Measurements from ENCODE around the gene AVP. TPM values are rescaled to one million over a fixed set of nuclear protein-coding genes. Genes with fewer than 3 reads are reported as not detected.
A peak's percentile ranks its signal among the peaks of the same experiment; 100 is the strongest.

Gene AVP
- total and polyA plus RNA-seq, 11 donors = not detected

DNA sequence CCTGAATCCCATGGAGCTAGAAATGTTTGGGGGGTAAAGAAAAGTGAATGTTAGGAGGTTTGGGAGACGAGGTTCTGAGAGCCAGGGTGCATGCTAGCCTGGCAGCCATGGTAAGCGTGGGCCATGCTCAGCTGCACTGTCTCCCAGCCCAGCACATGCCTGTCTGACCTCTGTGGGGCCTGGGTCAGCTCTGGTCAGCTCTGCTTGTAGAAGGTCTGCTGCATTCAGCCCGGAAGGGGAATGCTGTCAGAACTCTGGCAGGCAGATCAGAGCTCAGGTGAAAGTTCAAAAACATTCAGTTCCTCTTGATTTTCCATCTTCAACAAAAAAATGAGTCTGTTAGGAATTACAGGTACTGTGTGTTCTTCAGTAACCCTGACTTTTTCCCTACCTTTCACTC, 46.9 kb downstream of the AVP start:
- DNase-seq (no peak), ATAC-seq (no peak)
- no peak overlapping the region for H3K4me3 ChIP-seq
- no peaks in the 10 kb centered on the region for H3K9me3 ChIP-seq
- H3K36me3 ChIP-seq = peaks cover 0 to 74% (median 66%) of the 10 kb centered on the region in 9 donors
- TF ChIP-seq POLR2A (IDR thresholded peaks at IDR 0.05) = no peak
- TF ChIP-seq, protein P1, sequence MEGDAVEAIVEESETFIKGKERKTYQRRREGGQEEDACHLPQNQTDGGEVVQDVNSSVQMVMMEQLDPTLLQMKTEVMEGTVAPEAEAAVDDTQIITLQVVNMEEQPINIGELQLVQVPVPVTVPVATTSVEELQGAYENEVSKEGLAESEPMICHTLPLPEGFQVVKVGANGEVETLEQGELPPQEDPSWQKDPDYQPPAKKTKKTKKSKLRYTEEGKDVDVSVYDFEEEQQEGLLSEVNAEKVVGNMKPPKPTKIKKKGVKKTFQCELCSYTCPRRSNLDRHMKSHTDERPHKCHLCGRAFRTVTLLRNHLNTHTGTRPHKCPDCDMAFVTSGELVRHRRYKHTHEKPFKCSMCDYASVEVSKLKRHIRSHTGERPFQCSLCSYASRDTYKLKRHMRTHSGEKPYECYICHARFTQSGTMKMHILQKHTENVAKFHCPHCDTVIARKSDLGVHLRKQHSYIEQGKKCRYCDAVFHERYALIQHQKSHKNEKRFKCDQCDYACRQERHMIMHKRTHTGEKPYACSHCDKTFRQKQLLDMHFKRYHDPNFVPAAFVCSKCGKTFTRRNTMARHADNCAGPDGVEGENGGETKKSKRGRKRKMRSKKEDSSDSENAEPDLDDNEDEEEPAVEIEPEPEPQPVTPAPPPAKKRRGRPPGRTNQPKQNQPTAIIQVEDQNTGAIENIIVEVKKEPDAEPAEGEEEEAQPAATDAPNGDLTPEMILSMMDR (IDR thresholded peaks at IDR 0.05) = no peak
- no peaks in the 10 kb centered on the region for H3K27me3 ChIP-seq
- WGBS, 4 donors = 88 to 93% (median 90%) methylated on average over 3 of the region's 3 CpGs
- peaks cover 0 to 17% (median 7%) of the 10 kb centered on the region in 12 donors for H3K4me1 ChIP-seq
- no peak overlapping the region for H3K27ac ChIP-seq
- intact Hi-C loops (cut with DNase I) = no loop called here

DNA sequence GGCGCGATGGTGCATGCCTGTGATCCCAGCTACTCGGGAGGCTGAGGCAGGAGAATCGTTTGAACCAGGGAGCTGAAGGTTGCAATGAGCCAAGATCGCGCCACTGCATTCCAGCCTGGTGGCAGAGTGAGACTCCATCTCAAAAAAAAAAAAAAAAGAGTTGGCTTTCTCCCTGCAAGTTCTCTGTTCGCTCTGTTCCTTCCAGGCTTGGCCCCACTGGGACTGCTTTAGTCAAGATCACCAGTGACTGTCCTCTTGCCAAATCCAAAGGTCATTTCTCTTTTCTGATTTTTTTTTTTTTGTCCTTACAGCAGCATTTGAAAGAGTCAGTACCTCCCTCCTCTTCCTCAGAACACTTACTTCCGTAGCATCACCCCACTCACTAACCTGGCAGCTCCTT, 51.9 kb downstream of the AVP start:
- intact Hi-C loops (cut with DNase I) = no loop called here
- no peak overlapping the region for H3K4me3 ChIP-seq
- WGBS, 4 donors = 53 to 86% (median 85%) methylated on average over 8 of the region's 8 CpGs
- TF ChIP-seq POLR2A (IDR thresholded peaks at IDR 0.05) = no peak
- TF ChIP-seq, protein P1 (IDR thresholded peaks at IDR 0.05) = no peak
- ATAC-seq (peak in 3 of 4 donors; percentile 5 to 49 (median 11)), DNase-seq (peak in 3 of 5 donors; percentile 30 to 68 (median 63))
- H3K36me3 ChIP-seq = peaks cover 0 to 88% (median 75%) of the 10 kb centered on the region in 9 donors
- no peaks in the 10 kb centered on the region for H3K27me3 ChIP-seq
- peak overlapping the region in 1 of 12 donors; percentile 33 for H3K27ac ChIP-seq
- H3K9me3 ChIP-seq = no peaks in the 10 kb centered on the region
- peaks cover 0 to 11% (median 0%) of the 10 kb centered on the region in 12 donors for H3K4me1 ChIP-seq

Other genes with a start within 250 kb of the AVP start
- gene PCED1A, start 244.1 kb downstream of the AVP start, total RNA-seq = 10 to 100 TPM in 2 of 9 donors, 1 to 10 TPM in 7; 5.0 to 20.7 (median 6.8) TPM
- 10 to 100 TPM in 1 of 2 donors, 1 to 10 TPM in 1; 7.0 to 11.3 TPM for gene PCED1A, start 244.1 kb downstream of the AVP start, polyA plus RNA-seq
- 10 to 100 TPM; 13.9 to 28.6 (median 19.5) TPM for gene VPS16, start 244.0 kb downstream of the AVP start, total RNA-seq
- 10 to 100 TPM; 19.8 to 21.2 TPM for gene VPS16, start 244.0 kb downstream of the AVP start, polyA plus RNA-seq
- gene PTPRA, start 211.2 kb downstream of the AVP start, total RNA-seq = 10 to 100 TPM; 17.3 to 43.4 (median 32.2) TPM
- 10 to 100 TPM in 1 of 2 donors, 1 to 10 TPM in 1; 6.1 to 18.9 TPM for gene PTPRA, start 211.2 kb downstream of the AVP start, polyA plus RNA-seq
- gene GNRH2, start 41.1 kb downstream of the AVP start, total RNA-seq = under 1 TPM in 1 of 9 donors, not detected in 8; 0.48 TPM
- not detected for gene GNRH2, start 41.1 kb downstream of the AVP start, polyA plus RNA-seq
- 10 to 100 TPM; 36.5 to 83.4 (median 50.9) TPM for gene MRPS26, start 38.7 kb downstream of the AVP start, total RNA-seq
- gene MRPS26, start 38.7 kb downstream of the AVP start, polyA plus RNA-seq = 100 to 1,000 TPM in 1 of 2 donors, 10 to 100 TPM in 1; 98.8 to 111 TPM
- gene OXT, start 13.1 kb downstream of the AVP start, total RNA-seq = under 1 TPM in 1 of 9 donors, not detected in 8; 0.67 TPM
- not detected for gene OXT, start 13.1 kb downstream of the AVP start, polyA plus RNA-seq
- gene FASTKD5, start 75.1 kb upstream of the AVP start, total RNA-seq = 10 to 100 TPM; 19.7 to 36.0 (median 28.6) TPM
- 10 to 100 TPM; 12.8 to 37.2 TPM for gene FASTKD5, start 75.1 kb upstream of the AVP start, polyA plus RNA-seq
- gene UBOX5, start 75.1 kb upstream of the AVP start, total RNA-seq = 1 to 10 TPM; 2.6 to 5.6 (median 3.7) TPM
- gene UBOX5, start 75.1 kb upstream of the AVP start, polyA plus RNA-seq = 1 to 10 TPM; 2.5 to 2.8 TPM
- gene LZTS3, start 88.8 kb upstream of the AVP start, total RNA-seq = 10 to 100 TPM in 6 of 9 donors, 1 to 10 TPM in 3; 6.8 to 28.4 (median 13.1) TPM
- 10 to 100 TPM in 1 of 2 donors, 1 to 10 TPM in 1; 9.0 to 13.6 TPM for gene LZTS3, start 88.8 kb upstream of the AVP start, polyA plus RNA-seq
- gene DDRGK1, start 120.0 kb upstream of the AVP start, total RNA-seq = 10 to 100 TPM; 26.0 to 55.5 (median 35.5) TPM
- 10 to 100 TPM; 25.1 to 78.3 TPM for gene DDRGK1, start 120.0 kb upstream of the AVP start, polyA plus RNA-seq
- gene ITPA, start 124.8 kb upstream of the AVP start, total RNA-seq = 10 to 100 TPM; 15.3 to 37.8 (median 20.6) TPM
- 10 to 100 TPM; 28.6 to 48.3 TPM for gene ITPA, start 124.8 kb upstream of the AVP start, polyA plus RNA-seq
- 1 to 10 TPM in 1 of 9 donors, under 1 TPM in 7, not detected in 1; 0.11 to 1.0 (median 0.22) TPM for gene SLC4A11, start 154.5 kb upstream of the AVP start, total RNA-seq
- under 1 TPM; 0.08 to 0.23 TPM for gene SLC4A11, start 154.5 kb upstream of the AVP start, polyA plus RNA-seq